Body of pancreas (tissue), 4 donors: ENCODE measurements around the gene COA5. TPM values are rescaled to one million over a fixed set of nuclear protein-coding genes. Genes with fewer than 3 reads are reported as not detected.

ENCODE experiments used
- ATAC-seq: fragments of 150-250 bp; one replicate; pipeline ENCODE4 v1.9.1; 2016
- DNase-seq, 4 donors: peaks; one replicate each; pipeline ENCODE4 v3.0.0-alpha.2; 2019
- H3K27ac ChIP-seq, 4 donors: fragments of 200-600 bp; sonication (generic); 1 replicate in 3 of 4; 2 replicates in 1 of 4; pipeline versions ENCODE4 v1.5.1 to v1.6.1; 2016 to 2019; ENCODE audit warnings: mild to moderate bottlenecking in 1 of 4, mixed read lengths in 1 of 4, moderate library complexity in 1 of 4
- H3K27me3 ChIP-seq, 2 donors: fragments of 200-600 bp; sonication (generic); one replicate each; pipeline ENCODE4 v1.6.0; 2016; ENCODE audit warnings: mild to moderate bottlenecking in 1 of 2
- H3K36me3 ChIP-seq, 2 donors: fragments of 200-600 bp; sonication (generic); replicated peaks in 1 of 2; 2 replicates each; pipeline ENCODE4 v1.5.1; 2016; ENCODE audit warnings: low read depth in 2 of 2; ENCODE audit not compliant: insufficient read depth in 1 of 2
- H3K4me1 ChIP-seq: fragments of 200-600 bp; sonication (generic); one replicate; pipeline ENCODE4 v1.6.0; 2016
- H3K4me3 ChIP-seq, 2 donors: fragments of 200-600 bp; sonication (generic); 1 replicate in 1 of 2; 2 replicates in 1 of 2; pipeline ENCODE4 v1.5.1; 2016 to 2019
- H3K9me3 ChIP-seq, 3 donors: fragments of 200-600 bp; sonication (generic); 1 replicate in 2 of 3; 2 replicates in 1 of 3; pipeline ENCODE4 v1.5.1; 2016
- POLR2A ChIP-seq, 3 donors: fragments of 450-650 bp; IDR thresholded peaks; one replicate each; pipeline ENCODE4 v1.6.1; 2016; ENCODE audit warnings: antibody characterized with exemption in 3 of 3, mild to moderate bottlenecking in 2 of 3
- WGBS, 2 donors: methylation state at CpG; one replicate each; pipeline ENCODE4 v1.1.5; 2017; 5-methylcytosine and 5-hydroxymethylcytosine counted together
- intact Hi-C: fragments of 100-400 bp; cut with DNase I; formaldehyde crosslinking; loops from one replicate; pipeline ENCODE4 v1.15.1; 2023
- total RNA-seq, 2 donors: library from RNA; depleted of rRNA; stranded (reverse); fragments of >200 nt; gene quantifications; one replicate each; pipeline ENCODE4 v1.1.0, GENCODE V29; 2016
- TF ChIP-seq, protein P1 (sequence below), 7 experiments: fragments of 450-650 bp in 4 of 7; fragments of 200-600 bp in 3 of 7; sonication (generic) in 3 of 7; IDR thresholded peaks; one replicate each; pipeline ENCODE4 v1.5.1; 2016 to 2019; ENCODE audit warnings: antibody characterized with exemption in 7 of 7

The COA5 gene
- total RNA-seq, 2 donors from 2014 or later, result 20.1 to 39.2 TPM

DNA sequence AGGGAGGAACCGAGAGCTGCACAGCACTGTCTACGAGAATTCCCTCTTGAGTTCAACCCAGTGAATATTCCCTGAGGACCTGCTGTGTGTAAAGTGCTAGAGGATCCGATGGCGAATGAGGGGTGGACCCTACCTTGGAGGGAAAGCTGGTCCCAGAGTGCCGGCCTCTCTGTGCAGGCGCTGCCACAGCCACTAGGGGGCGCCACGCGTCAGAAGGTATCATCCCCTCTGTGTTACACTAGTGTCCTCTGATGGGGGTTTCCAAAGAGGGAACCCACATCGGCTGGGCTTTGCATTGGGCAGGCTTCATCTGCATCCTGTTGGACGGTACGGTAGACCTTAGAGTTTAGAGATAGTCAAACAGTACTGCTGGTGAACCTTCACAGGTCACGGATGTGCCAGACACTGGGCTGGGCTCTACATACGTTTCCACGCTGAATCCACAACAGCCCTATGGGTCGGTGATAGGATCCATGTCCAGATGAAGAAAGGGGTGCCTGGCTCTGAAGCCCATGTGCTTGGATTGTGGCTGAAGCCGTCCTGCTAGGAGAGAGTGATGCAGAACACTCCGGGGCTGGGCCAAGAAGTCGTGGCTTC, 39.0 kb downstream of the COA5 start:
- Histone ChIP-seq H3K4me3 (no peak overlapping the region), H3K9me3 (no peaks in the 10 kb centered on the region), H3K27me3 (no peaks in the 10 kb centered on the region), H3K4me1 (no peaks in the 10 kb centered on the region), H3K27ac (no peak overlapping the region), H3K36me3 (no peaks in the 10 kb centered on the region)
- WGBS, 2 donors, result 64 to 68% methylated on average over 14 to 19 of the region's 19 CpGs
- TF ChIP-seq, protein P1, sequence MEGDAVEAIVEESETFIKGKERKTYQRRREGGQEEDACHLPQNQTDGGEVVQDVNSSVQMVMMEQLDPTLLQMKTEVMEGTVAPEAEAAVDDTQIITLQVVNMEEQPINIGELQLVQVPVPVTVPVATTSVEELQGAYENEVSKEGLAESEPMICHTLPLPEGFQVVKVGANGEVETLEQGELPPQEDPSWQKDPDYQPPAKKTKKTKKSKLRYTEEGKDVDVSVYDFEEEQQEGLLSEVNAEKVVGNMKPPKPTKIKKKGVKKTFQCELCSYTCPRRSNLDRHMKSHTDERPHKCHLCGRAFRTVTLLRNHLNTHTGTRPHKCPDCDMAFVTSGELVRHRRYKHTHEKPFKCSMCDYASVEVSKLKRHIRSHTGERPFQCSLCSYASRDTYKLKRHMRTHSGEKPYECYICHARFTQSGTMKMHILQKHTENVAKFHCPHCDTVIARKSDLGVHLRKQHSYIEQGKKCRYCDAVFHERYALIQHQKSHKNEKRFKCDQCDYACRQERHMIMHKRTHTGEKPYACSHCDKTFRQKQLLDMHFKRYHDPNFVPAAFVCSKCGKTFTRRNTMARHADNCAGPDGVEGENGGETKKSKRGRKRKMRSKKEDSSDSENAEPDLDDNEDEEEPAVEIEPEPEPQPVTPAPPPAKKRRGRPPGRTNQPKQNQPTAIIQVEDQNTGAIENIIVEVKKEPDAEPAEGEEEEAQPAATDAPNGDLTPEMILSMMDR (IDR thresholded peaks at IDR 0.05), result peak; percentile 48 to 86 (median 59)
- TF ChIP-seq POLR2A (IDR thresholded peaks at IDR 0.05), result no peak
- DNase-seq, result peak; percentile 30 to 61 (median 40)
- peak; percentile 33 for ATAC-seq
- intact Hi-C loops, result no loop called here

DNA sequence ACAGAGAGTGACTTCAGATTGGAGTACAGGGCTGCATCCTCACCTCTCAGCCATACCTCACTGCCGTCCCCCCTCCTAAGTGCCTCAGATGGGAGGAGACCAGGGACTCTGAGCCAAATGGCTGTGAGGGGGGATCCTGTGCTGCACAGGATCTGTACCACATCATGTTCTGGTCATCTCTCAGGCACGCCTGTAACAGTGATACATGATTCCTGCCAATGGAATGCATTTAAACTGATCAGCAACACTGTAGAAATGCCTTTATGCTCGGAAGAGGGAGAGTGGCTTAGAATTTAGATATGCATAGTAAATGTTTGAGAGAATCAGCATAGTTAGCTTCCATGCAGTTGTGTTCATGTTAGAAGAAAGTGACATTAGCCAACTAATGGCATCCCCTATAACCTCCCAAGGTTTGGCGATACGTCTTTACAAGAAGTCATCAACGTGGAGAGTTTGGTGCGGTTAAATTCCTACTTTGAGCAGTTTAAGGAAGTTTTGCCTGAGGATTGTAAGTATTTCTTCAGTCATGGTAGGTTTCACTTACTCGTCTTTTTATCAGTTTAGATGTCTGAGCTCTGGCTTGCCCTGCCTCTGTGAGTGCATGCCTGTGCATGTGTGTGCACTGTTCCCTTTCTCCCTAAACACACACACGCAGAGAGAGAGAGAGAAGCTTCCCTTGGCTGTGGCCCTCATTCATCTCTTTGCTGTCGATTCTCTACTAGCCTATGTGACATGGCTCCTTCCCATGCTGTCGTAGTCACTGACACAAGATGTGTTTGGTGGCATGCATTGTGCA, 40.0 kb downstream of the COA5 start:
- intact Hi-C loops, result no loop called here
- Histone ChIP-seq H3K4me3 (no peak overlapping the region), H3K27ac (no peak overlapping the region), H3K9me3 (no peaks in the 10 kb centered on the region), H3K36me3 (no peaks in the 10 kb centered on the region), H3K27me3 (no peaks in the 10 kb centered on the region), H3K4me1 (no peaks in the 10 kb centered on the region)
- ATAC-seq, result no peak
- TF ChIP-seq POLR2A (IDR thresholded peaks at IDR 0.05), result no peak
- TF ChIP-seq, protein P1 (IDR thresholded peaks at IDR 0.05), result no peak
- WGBS, 2 donors, result 91 to 92% methylated on average over 11 of the region's 11 CpGs
- no peak for DNase-seq

DNA sequence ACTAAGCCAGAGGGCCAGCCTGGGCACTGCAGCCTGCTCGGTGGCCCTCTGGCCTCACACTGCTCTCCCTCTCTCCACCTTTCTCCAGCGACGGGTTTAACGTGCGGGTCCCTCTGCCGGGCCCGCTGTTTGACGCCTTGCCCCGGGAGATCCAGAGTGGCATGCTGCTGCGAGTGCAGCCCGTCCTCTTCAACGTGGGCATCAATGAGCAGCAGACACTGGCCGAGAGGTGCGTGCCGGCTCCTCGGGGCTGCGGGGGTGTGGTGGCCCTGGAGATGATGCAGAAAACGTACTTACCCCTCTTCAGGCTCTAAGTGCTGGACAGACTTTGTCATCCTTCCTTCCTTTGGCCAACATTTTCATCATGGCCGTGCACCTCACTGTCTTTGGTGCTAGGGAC, 42.4 kb downstream of the COA5 start:
- Histone ChIP-seq H3K36me3 (no peaks in the 10 kb centered on the region), H3K9me3 (no peaks in the 10 kb centered on the region), H3K27me3 (no peaks in the 10 kb centered on the region), H3K27ac (no peak overlapping the region), H3K4me1 (no peaks in the 10 kb centered on the region), H3K4me3 (no peak overlapping the region)
- intact Hi-C loops, result no loop called here
- no peak for ATAC-seq
- no peak for DNase-seq
- TF ChIP-seq POLR2A (IDR thresholded peaks at IDR 0.05), result no peak
- TF ChIP-seq, protein P1 (IDR thresholded peaks at IDR 0.05), result no peak
- WGBS, 2 donors, result 93 to 96% methylated on average over 11 to 19 of the region's 19 CpGs

DNA sequence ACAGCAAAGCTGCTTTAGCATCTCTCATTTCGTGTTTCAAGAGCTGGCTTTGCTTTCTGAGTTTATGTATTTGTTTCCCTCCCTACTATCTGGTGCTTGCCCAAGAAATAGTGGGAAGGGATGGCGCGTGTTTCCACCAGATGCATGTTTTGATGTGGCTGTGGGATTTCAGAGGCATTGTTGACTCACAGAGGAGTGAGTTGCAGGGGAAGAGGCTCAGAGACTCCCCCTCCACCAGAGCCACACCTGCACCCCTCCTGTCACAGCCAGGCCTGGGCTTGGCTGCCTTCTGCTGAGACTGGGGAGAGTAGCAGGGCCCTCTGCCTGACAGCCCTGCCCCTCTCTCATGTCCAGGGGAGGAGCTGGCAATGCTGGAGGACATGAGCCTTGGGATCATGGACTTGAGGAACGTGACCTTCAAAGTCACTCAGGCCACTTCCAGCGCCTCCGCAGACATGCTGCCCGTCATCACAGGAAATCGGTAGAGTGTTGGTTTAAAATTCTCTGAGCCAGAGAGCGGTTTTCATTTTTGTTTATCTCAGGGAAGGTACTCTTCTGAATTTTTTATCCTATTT, 42.9 kb downstream of the COA5 start:
- ATAC-seq, result no peak
- WGBS, 2 donors, result 89 to 93% methylated on average over 9 of the region's 9 CpGs
- H3K4me1 ChIP-seq, result no peaks in the 10 kb centered on the region

More for the DNA sequence above, 42.9 kb downstream of the COA5 start:
- no peak for TF ChIP-seq POLR2A (IDR thresholded peaks at IDR 0.05)
- TF ChIP-seq, protein P1 (IDR thresholded peaks at IDR 0.05), result no peak
- no peak overlapping the region for H3K27ac ChIP-seq
- H3K4me3 ChIP-seq, result no peak overlapping the region
- no peaks in the 10 kb centered on the region for H3K27me3 ChIP-seq
- H3K36me3 ChIP-seq, result no peaks in the 10 kb centered on the region
- DNase-seq, result no peak
- H3K9me3 ChIP-seq, result no peaks in the 10 kb centered on the region
- intact Hi-C loops, result no loop called here
